Prostate gland (tissue), 2 donors: ENCODE measurements around the gene PLXND1. TPM values are rescaled to one million over a fixed set of nuclear protein-coding genes. Genes with fewer than 3 reads are reported as not detected.

Experiments
- DNase-seq: peaks from one replicate; pipeline ENCODE4 v3.0.0-alpha.2; 2019; ENCODE audit warnings: low spot score
- H3K27ac ChIP-seq, 2 donors: fragments of 200-600 bp; sonication (generic); 2 replicates each; pipeline ENCODE4 v1.5.1; 2017 to 2019
- H3K27me3 ChIP-seq: fragments of 200-600 bp; sonication (generic); replicated peaks from 2 replicates; pipeline ENCODE4 v1.5.1; 2019; ENCODE audit not compliant: insufficient read depth
- H3K36me3 ChIP-seq, 2 donors: fragments of 200-600 bp; sonication (generic); 1 replicate in 1 of 2; 2 replicates in 1 of 2; pipeline versions ENCODE4 v1.5.1 to v1.8.1; 2017 to 2019
- H3K4me1 ChIP-seq: fragments of 200-600 bp; sonication (generic); replicated peaks from 2 replicates; pipeline ENCODE4 v1.5.1; 2019
- H3K4me3 ChIP-seq, 2 donors: fragments of 200-600 bp; sonication (generic); 2 replicates each; pipeline ENCODE4 v1.5.1; 2017 to 2019
- H3K9me3 ChIP-seq: fragments of 200-600 bp; sonication (generic); 2 replicates; pipeline ENCODE4 v1.5.1; 2017
- POLR2A ChIP-seq: fragments of 450-650 bp; IDR thresholded peaks from one replicate; pipeline ENCODE4 v1.6.1; 2016; ENCODE audit warnings: antibody characterized with exemption, mild to moderate bottlenecking
- POLR2AphosphoS5 ChIP-seq: sonication (generic); formaldehyde crosslinking; IDR thresholded peaks from one replicate; pipeline ENCODE4 v1.6.1; 2017; ENCODE audit warnings: antibody characterized with exemption
- WGBS: methylation state at CpG from one replicate; pipeline ENCODE4 v1.1.5; 2018; 5-methylcytosine and 5-hydroxymethylcytosine counted together
- intact Hi-C: fragments of 100-400 bp; cut with DNase I; formaldehyde crosslinking; loops from one replicate; pipeline ENCODE4 v1.14.2; 2022
- total RNA-seq, 2 donors: library from RNA; depleted of rRNA; stranded (reverse); fragments of >200 nt; gene quantifications; one replicate each; pipeline ENCODE4 v1.1.0, GENCODE V29; 2016
- TF ChIP-seq, protein P1 (sequence below), 4 experiments: fragments of 200-600 bp in 2 of 4; fragments of 450-650 bp in 2 of 4; sonication (generic) in 2 of 4; IDR thresholded peaks; 1 replicate in 3 of 4; 2 replicates in 1 of 4; pipeline ENCODE4 v1.5.1; 2016 to 2019; ENCODE audit warnings: antibody characterized with exemption in 4 of 4, mild to moderate bottlenecking in 2 of 4, moderate library complexity in 2 of 4

PLXND1 gene
- total RNA-seq, 2 donors from 2014 or later, result 19.7 to 83.6 TPM

DNA sequence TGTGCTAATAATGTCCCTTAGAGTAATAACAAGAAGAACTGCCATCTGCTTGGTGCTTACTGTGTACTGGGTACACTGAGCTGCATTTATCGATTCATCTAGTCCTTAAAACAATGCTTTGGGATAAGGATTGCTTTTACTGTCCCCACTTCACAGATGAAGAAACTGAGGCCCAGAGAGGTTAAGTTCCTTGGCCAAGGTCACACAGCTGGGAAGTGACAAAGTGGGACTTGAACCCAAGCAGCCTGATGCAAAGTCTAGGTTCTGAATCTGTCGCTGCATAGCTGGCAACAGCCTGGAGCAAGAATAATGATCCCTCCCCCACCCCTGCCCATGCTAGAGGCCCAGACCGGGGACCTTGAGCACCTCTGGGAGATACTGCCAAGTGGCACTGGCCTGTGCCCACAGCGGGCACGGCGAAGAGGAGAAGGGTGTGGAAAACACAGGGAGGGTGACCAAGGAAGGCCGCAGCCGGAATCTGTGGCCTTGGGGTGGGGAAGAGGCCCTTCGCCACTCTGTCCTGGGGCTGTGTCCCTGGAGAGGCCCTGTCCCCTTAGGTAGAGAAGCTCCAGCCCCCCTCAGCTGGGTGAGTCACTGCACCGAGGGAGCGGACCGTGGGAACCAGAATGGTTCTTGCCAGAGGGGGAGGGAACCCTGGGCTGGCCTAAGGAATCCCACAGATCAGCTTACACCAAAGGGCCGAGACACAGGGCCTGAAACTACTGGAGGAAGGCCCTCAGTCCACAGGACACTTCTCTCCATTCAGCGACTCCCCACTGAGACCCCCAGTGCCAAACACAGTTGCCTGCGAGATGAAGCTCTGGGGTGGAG is 3.5 kb downstream of the PLXND1 start:
- Histone ChIP-seq H3K36me3 (no peaks in the 10 kb centered on the region), H3K4me3 (peak overlapping the region in 1 of 2 donors; percentile 45), H3K27me3 (no peaks in the 10 kb centered on the region), H3K4me1 (no peaks in the 10 kb centered on the region), H3K27ac (peak overlapping the region; percentile 52 to 72), H3K9me3 (no peaks in the 10 kb centered on the region)
- no peak for DNase-seq
- intact Hi-C loops, result no loop called here
- TF ChIP-seq POLR2AphosphoS5, result peak; percentile 16
- no peak for TF ChIP-seq POLR2A
- TF ChIP-seq, protein P1, sequence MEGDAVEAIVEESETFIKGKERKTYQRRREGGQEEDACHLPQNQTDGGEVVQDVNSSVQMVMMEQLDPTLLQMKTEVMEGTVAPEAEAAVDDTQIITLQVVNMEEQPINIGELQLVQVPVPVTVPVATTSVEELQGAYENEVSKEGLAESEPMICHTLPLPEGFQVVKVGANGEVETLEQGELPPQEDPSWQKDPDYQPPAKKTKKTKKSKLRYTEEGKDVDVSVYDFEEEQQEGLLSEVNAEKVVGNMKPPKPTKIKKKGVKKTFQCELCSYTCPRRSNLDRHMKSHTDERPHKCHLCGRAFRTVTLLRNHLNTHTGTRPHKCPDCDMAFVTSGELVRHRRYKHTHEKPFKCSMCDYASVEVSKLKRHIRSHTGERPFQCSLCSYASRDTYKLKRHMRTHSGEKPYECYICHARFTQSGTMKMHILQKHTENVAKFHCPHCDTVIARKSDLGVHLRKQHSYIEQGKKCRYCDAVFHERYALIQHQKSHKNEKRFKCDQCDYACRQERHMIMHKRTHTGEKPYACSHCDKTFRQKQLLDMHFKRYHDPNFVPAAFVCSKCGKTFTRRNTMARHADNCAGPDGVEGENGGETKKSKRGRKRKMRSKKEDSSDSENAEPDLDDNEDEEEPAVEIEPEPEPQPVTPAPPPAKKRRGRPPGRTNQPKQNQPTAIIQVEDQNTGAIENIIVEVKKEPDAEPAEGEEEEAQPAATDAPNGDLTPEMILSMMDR (IDR thresholded peaks at IDR 0.05), result no peak
- 62% methylated on average over 15 of the region's 15 CpGs for WGBS

DNA sequence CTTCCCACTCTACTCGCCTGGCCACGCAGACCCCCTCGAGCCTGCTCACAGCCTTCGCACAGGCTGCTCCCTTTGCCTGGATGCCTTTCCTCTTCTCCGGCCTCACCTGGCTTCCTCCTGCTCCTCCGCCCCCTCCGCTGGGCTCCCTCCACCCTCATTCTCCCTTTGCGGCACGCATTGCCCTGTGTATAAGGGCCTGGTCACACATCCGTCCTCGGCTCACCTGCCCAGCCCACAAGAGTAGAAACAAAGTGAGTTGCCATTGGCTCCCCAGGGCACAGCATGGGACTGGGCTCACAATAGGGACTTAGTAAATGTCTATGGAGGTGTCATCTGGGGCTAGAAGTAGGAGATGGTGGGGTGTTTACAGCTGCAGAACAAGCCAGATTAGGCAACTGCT is 4.2 kb downstream of the PLXND1 start:
- no peaks in the 10 kb centered on the region for H3K27me3 ChIP-seq
- H3K36me3 ChIP-seq, result no peaks in the 10 kb centered on the region
- intact Hi-C loops, result no loop called here
- peak overlapping the region in 1 of 2 donors; percentile 30 for H3K27ac ChIP-seq
- DNase-seq, result no peak
- 83% methylated on average over 11 of the region's 11 CpGs for WGBS
- H3K4me1 ChIP-seq, result no peaks in the 10 kb centered on the region
- no peak overlapping the region for H3K4me3 ChIP-seq
- no peaks in the 10 kb centered on the region for H3K9me3 ChIP-seq
- TF ChIP-seq, protein P1 (IDR thresholded peaks at IDR 0.05), result no peak
- TF ChIP-seq POLR2A (no peak), POLR2AphosphoS5 (no peak)

DNA sequence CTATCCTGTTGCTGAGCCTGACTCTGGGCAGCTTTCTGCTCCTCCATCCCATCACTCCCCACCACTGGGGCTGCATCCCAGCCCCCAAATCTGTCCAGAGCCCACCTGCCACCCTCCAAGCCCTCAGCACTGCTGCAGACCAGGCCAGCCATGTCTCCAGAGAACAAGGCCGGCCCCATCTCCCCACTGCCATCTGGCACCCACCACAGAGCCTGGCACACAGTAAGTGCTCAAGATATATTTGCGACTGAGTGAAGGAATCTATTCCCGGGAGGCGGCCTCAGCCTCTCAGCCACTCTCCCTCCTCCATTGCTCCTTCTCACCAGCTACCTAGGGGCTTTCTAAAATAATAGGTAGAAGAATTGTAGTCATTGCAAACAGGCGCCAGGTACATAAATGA is 4.8 kb downstream of the PLXND1 start:
- no peak overlapping the region for H3K4me3 ChIP-seq
- H3K9me3 ChIP-seq, result no peaks in the 10 kb centered on the region
- H3K27me3 ChIP-seq, result no peaks in the 10 kb centered on the region
- intact Hi-C loops, result no loop called here
- WGBS, result 92% methylated on average over 5 of the region's 5 CpGs
- no peak for DNase-seq
- no peaks in the 10 kb centered on the region for H3K36me3 ChIP-seq
- TF ChIP-seq POLR2A (no peak), POLR2AphosphoS5 (no peak)
- TF ChIP-seq, protein P1 (IDR thresholded peaks at IDR 0.05), result no peak
- H3K4me1 ChIP-seq, result no peaks in the 10 kb centered on the region
- H3K27ac ChIP-seq, result no peak overlapping the region

DNA sequence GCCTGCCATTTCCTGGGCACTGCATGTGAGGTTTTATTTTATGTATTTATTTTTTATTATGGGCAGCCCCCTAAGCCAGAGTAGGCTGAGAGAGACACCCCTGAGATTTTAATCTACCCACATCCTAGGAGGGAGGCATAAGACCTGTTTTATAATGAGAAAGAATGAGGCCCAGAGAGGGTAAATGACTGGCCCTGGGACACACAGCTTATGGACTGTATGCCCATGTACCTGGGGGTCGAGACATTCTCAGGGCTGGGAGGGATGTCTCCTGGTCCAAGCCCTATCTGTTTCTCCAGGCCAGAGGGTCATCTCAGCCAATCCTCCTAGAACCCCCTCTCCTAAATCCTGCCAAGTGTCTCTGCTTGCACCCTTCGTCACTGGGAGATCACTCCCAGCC is 6.1 kb downstream of the PLXND1 start:
- no peak for DNase-seq
- Histone ChIP-seq H3K4me3 (no peak overlapping the region), H3K27ac (peak overlapping the region in 1 of 2 donors; percentile 35), H3K27me3 (no peaks in the 10 kb centered on the region), H3K9me3 (no peaks in the 10 kb centered on the region), H3K4me1 (peaks cover 3% of the 10 kb centered on the region), H3K36me3 (no peaks in the 10 kb centered on the region)
- intact Hi-C loops, result no loop called here
- TF ChIP-seq POLR2A (no peak), POLR2AphosphoS5 (no peak)
- TF ChIP-seq, protein P1 (IDR thresholded peaks at IDR 0.05), result no peak
- 98% methylated on average over 2 of the region's 2 CpGs for WGBS

DNA sequence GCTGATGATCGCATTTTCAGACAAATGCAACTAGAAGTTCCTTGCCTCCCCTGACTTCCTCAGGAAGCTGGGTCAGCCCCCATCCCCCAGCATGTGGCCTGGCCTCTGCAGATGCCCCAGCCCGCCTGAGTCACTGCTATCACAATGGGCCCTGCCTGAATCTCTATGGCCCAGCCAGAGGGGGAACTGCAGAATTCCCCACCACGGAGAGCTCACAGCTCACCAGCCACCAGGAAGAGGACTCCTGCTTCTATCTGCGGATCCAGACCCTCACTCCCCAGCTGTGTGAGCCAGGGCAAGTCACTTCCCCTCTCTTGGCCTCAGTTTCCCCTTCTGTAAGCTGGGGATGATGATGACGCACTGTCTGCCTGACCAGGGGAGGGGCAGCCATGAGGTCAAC is 6.9 kb downstream of the PLXND1 start:
- WGBS, result 73% methylated on average over 5 of the region's 5 CpGs
- intact Hi-C loops, result loop anchor here (10.0 kb wide), 1 partner anchor 115 kb away; no protein-coding TSS in a partner anchor
- Histone ChIP-seq H3K27me3 (no peaks in the 10 kb centered on the region), H3K4me1 (peaks cover 5% of the 10 kb centered on the region), H3K9me3 (no peaks in the 10 kb centered on the region), H3K36me3 (no peaks in the 10 kb centered on the region), H3K27ac (peak overlapping the region; percentile 6 to 35), H3K4me3 (no peak overlapping the region)
- DNase-seq, result no peak
- no peak for TF ChIP-seq POLR2AphosphoS5
- no peak for TF ChIP-seq POLR2A
- TF ChIP-seq, protein P1 (IDR thresholded peaks at IDR 0.05), result no peak
